Trophoblast cell (in vitro differentiated cells and primary cell): ENCODE results near the gene EDN1.

ENCODE experiments used
- DNase-seq, 2 donors: peaks; one replicate each; pipeline ENCODE4 v3.0.0-alpha.2; 2016
- H2AFZ ChIP-seq: 2 replicates; pipeline ENCODE4 v1.6.1; 2013; ENCODE audit warnings: low read length, moderate library complexity, mild to moderate bottlenecking; ENCODE audit not compliant: insufficient read depth, poor library complexity
- H2AK5ac ChIP-seq: 2 replicates; pipeline ENCODE4 v1.6.1; 2013; ENCODE audit warnings: mild to moderate bottlenecking, low read length
- H2BK120ac ChIP-seq: 2 replicates; pipeline ENCODE4 v1.6.1; 2013; ENCODE audit warnings: low read length, mild to moderate bottlenecking, moderate library complexity; ENCODE audit not compliant: insufficient read depth, poor library complexity
- H2BK12ac ChIP-seq: 2 replicates; pipeline ENCODE4 v1.6.1; 2013; ENCODE audit warnings: mild to moderate bottlenecking, low read length, moderate library complexity
- H2BK5ac ChIP-seq: 2 replicates; pipeline ENCODE4 v1.6.1; 2013; ENCODE audit warnings: low read length, low read depth, moderate library complexity, mild to moderate bottlenecking; ENCODE audit not compliant: poor library complexity
- H3K14ac ChIP-seq: 2 replicates; pipeline ENCODE4 v1.6.1; 2013; ENCODE audit warnings: mild to moderate bottlenecking, low read length
- H3K18ac ChIP-seq: 2 replicates; pipeline ENCODE4 v1.6.1; 2013; ENCODE audit warnings: mild to moderate bottlenecking, low read length
- H3K23ac ChIP-seq: 2 replicates; pipeline ENCODE4 v1.6.1; 2013; ENCODE audit warnings: low read length
- H3K27ac ChIP-seq: 2 replicates; pipeline ENCODE4 v1.5.1; 2013; ENCODE audit warnings: low read depth, mild to moderate bottlenecking, inconsistent platforms, low read length, moderate library complexity
- H3K27me3 ChIP-seq: 2 replicates; pipeline ENCODE4 v1.6.1; 2013; ENCODE audit warnings: inconsistent platforms, mild to moderate bottlenecking, low read length, moderate library complexity; ENCODE audit not compliant: insufficient read depth
- H3K36me3 ChIP-seq, 2 experiments: 1 replicate in 1 of 2; 2 replicates in 1 of 2; pipeline ENCODE4 v1.6.1; 2013; ENCODE audit warnings: low read length in 2 of 2, mild to moderate bottlenecking in 2 of 2, moderate library complexity in 1 of 2; ENCODE audit not compliant: insufficient read depth in 2 of 2, control insufficient read depth in 1 of 2
- H3K4ac ChIP-seq: 2 replicates; pipeline ENCODE4 v1.6.1; 2013; ENCODE audit warnings: low read depth, mild to moderate bottlenecking, low read length, moderate library complexity
- H3K4me1 ChIP-seq, 2 experiments: 1 replicate in 1 of 2; 2 replicates in 1 of 2; pipeline ENCODE4 v1.6.1; 2013; ENCODE audit warnings: low read length in 2 of 2, mild to moderate bottlenecking in 2 of 2, moderate library complexity in 1 of 2; ENCODE audit not compliant: insufficient read depth in 2 of 2, control insufficient read depth in 1 of 2
- H3K4me2 ChIP-seq: 2 replicates; pipeline ENCODE4 v1.6.1; 2013; ENCODE audit warnings: inconsistent platforms, mild to moderate bottlenecking, low read length, moderate library complexity
- H3K4me3 ChIP-seq: 2 replicates; pipeline ENCODE4 v1.5.1; 2013; ENCODE audit warnings: mild to moderate bottlenecking, low read depth, low read length, inconsistent platforms
- H3K79me1 ChIP-seq: one replicate; pipeline ENCODE4 v1.6.1; 2013; ENCODE audit warnings: low read length
- H3K79me2 ChIP-seq: 2 replicates; pipeline ENCODE4 v1.6.1; 2013; ENCODE audit warnings: low read length, mild to moderate bottlenecking; ENCODE audit not compliant: control insufficient read depth, insufficient read depth, poor library complexity
- H3K9ac ChIP-seq: 2 replicates; pipeline ENCODE4 v1.6.1; 2013; ENCODE audit warnings: mild to moderate bottlenecking, low read length
- H3K9me3 ChIP-seq: 2 replicates; pipeline ENCODE4 v1.6.1; 2013; ENCODE audit warnings: low read depth, mild to moderate bottlenecking, control low read depth, inconsistent platforms, low read length; ENCODE audit not compliant: insufficient read depth
- H4K12ac ChIP-seq: 2 replicates; pipeline ENCODE4 v1.6.1; 2013; ENCODE audit warnings: low read depth, mild to moderate bottlenecking, low read length, moderate library complexity
- H4K8ac ChIP-seq: 2 replicates; pipeline ENCODE4 v1.6.1; 2013; ENCODE audit warnings: low read depth, mild to moderate bottlenecking, low read length, moderate library complexity
- H4K91ac ChIP-seq: one replicate; pipeline ENCODE4 v1.6.1; 2013; ENCODE audit warnings: low read depth, mild to moderate bottlenecking, low read length, moderate library complexity
- WGBS: extraction: QIAGEN DNeasy Blood & Tissue Kit; methylation state at CpG from one replicate; pipeline ENCODE4 v1.1.7; 2013; ENCODE audit warnings: missing lambda C conversion rate; ENCODE audit not compliant: insufficient read length, insufficient coverage; ENCODE audit errors: extremely low coverage; 5-methylcytosine and 5-hydroxymethylcytosine counted together

EDN1 gene

GRCh38 chr6:12335131-12335527 lies 45.0 kb downstream of the EDN1 start:
- no peak for DNase-seq
- Histone ChIP-seq H3K4me3 (no peak overlapping the region), H3K4me2 (no peak overlapping the region)

GRCh38 chr6:12335717-12336116 lies 45.6 kb downstream of the EDN1 start:
- H4K12ac ChIP-seq: no peak overlapping the region
- H3K79me1 ChIP-seq: no peaks in the 10 kb centered on the region
- H2AFZ ChIP-seq: no peak overlapping the region
- peaks cover 4 to 9% of the 10 kb centered on the region in 2 experiments for H3K4me1 ChIP-seq
- H2BK5ac ChIP-seq: peak overlapping the region; percentile 34
- H4K91ac ChIP-seq: no peak overlapping the region
- H3K18ac ChIP-seq: no peak overlapping the region
- no peak overlapping the region for H2BK12ac ChIP-seq
- no peak overlapping the region for H2BK120ac ChIP-seq
- H3K9ac ChIP-seq: no peak overlapping the region
- no peaks in the 10 kb centered on the region for H3K79me2 ChIP-seq
- H3K4ac ChIP-seq: no peak overlapping the region
- H3K9me3 ChIP-seq: no peaks in the 10 kb centered on the region
- no peak overlapping the region for H3K23ac ChIP-seq
- no peaks in the 10 kb centered on the region for H3K36me3 ChIP-seq
- no peak overlapping the region for H3K14ac ChIP-seq
- no peak for DNase-seq
- H3K27ac ChIP-seq: no peak overlapping the region
- no peak overlapping the region for H3K4me2 ChIP-seq
- WGBS: no CpG with 5 or more reads among the region's 1 CpG
- no peaks in the 10 kb centered on the region for H3K27me3 ChIP-seq
- no peak overlapping the region for H4K8ac ChIP-seq
- H2AK5ac ChIP-seq: no peak overlapping the region
- no peak overlapping the region for H3K4me3 ChIP-seq

More at GRCh38 chr6:12335131-12335527, 45.0 kb downstream of the EDN1 start:
- Histone ChIP-seq H3K23ac (no peak overlapping the region), H4K8ac (no peak overlapping the region), H3K79me2 (no peaks in the 10 kb centered on the region), H3K9ac (no peak overlapping the region), H3K27ac (no peak overlapping the region), H3K4me1 (peaks cover 4 to 7% of the 10 kb centered on the region in 2 experiments), H3K79me1 (no peaks in the 10 kb centered on the region), H2BK120ac (no peak overlapping the region), H3K4ac (no peak overlapping the region), H3K36me3 (no peaks in the 10 kb centered on the region), H2AFZ (no peak overlapping the region), H3K9me3 (no peaks in the 10 kb centered on the region), H2BK12ac (no peak overlapping the region), H4K91ac (no peak overlapping the region), H2AK5ac (no peak overlapping the region), H3K14ac (no peak overlapping the region), H3K27me3 (no peaks in the 10 kb centered on the region), H3K18ac (no peak overlapping the region), H2BK5ac (no peak overlapping the region), H4K12ac (no peak overlapping the region)
- no CpG with 5 or more reads among the region's 1 CpG for WGBS

GRCh38 chr6:12336121-12336971 lies 46.2 kb downstream of the EDN1 start:
- Histone ChIP-seq H3K27me3 (no peaks in the 10 kb centered on the region), H3K36me3 (no peaks in the 10 kb centered on the region), H4K12ac (no peak overlapping the region), H3K4ac (no peak overlapping the region), H2AK5ac (no peak overlapping the region), H3K23ac (no peak overlapping the region), H3K14ac (no peak overlapping the region), H2BK120ac (no peak overlapping the region), H3K79me1 (no peaks in the 10 kb centered on the region), H3K4me1 (peaks cover 3 to 9% of the 10 kb centered on the region in 2 experiments), H2AFZ (no peak overlapping the region), H3K9ac (no peak overlapping the region), H2BK12ac (no peak overlapping the region), H4K8ac (no peak overlapping the region), H3K18ac (no peak overlapping the region), H3K4me2 (no peak overlapping the region), H3K27ac (no peak overlapping the region), H3K9me3 (no peaks in the 10 kb centered on the region), H2BK5ac (no peak overlapping the region), H4K91ac (no peak overlapping the region), H3K4me3 (no peak overlapping the region), H3K79me2 (no peaks in the 10 kb centered on the region)
- whole genome bisulfite sequencing: no CpG with 5 or more reads among the region's 5 CpGs
- peak in 1 of 2 donors; percentile 28 for DNase-seq

GRCh38 chr6:12339022-12339421 lies 48.9 kb downstream of the EDN1 start:
- Histone ChIP-seq H3K79me1 (no peaks in the 10 kb centered on the region), H3K4ac (no peak overlapping the region), H3K4me3 (no peak overlapping the region), H2BK5ac (no peak overlapping the region), H3K4me1 (peaks cover 0 to 9% of the 10 kb centered on the region in 2 experiments), H2BK120ac (no peak overlapping the region), H2BK12ac (no peak overlapping the region), H3K4me2 (no peak overlapping the region), H3K79me2 (no peaks in the 10 kb centered on the region), H4K12ac (no peak overlapping the region), H4K91ac (no peak overlapping the region), H3K18ac (no peak overlapping the region), H3K27me3 (no peaks in the 10 kb centered on the region), H3K14ac (no peak overlapping the region), H2AFZ (no peak overlapping the region), H4K8ac (no peak overlapping the region), H3K36me3 (no peaks in the 10 kb centered on the region), H2AK5ac (no peak overlapping the region), H3K9ac (no peak overlapping the region), H3K23ac (no peak overlapping the region), H3K27ac (no peak overlapping the region), H3K9me3 (no peaks in the 10 kb centered on the region)
- DNase-seq: no peak
- no CpG with 5 or more reads among the region's 3 CpGs for WGBS
